Erythroblast (primary cell): ENCODE measurements around the gene RNASE9.
"Not testable (repeated sequence)": the region's sequence is repeated elsewhere in the genome, so short reads cannot be mapped to it uniquely, and the experiment has no call there.

Experiments used
- DNase-seq, 2 experiments: peaks; one replicate each; lab custom pipeline; 2025; lab: John Stamatoyannopoulos, UW
- GATA1 ChIP-seq: IDR thresholded peaks from 2 replicates; pipeline ENCODE4 v1.6.1; 2011; ENCODE audit warnings: low read depth, mild to moderate bottlenecking, control low read depth, low read length, moderate library complexity
- POLR2A ChIP-seq: IDR thresholded peaks from 2 replicates; pipeline ENCODE4 v1.6.1; 2011; ENCODE audit warnings: mild to moderate bottlenecking, low read length

RNASE9 gene

GRCh38 chr14:20560961-20561360, at the start of gene RNASE9:
RNASE9 (minus strand) TSS chr14:20561047.
- no peak for TF ChIP-seq GATA1
- TF ChIP-seq POLR2A = no peak
- no peak for DNase-seq

GRCh38 chr14:20610002-20610765, 49.3 kb upstream of the RNASE9 start:
- DNase-seq = peak; percentile 83 to 92

GRCh38 chr14:20609215-20610001, 48.6 kb upstream of the RNASE9 start:
- DNase-seq = peak; percentile 86 to 93

More at GRCh38 chr14:20610002-20610765, 49.3 kb upstream of the RNASE9 start:
- TF ChIP-seq GATA1 = no peak
- no peak for TF ChIP-seq POLR2A

GRCh38 chr14:20608383-20609110, 47.7 kb upstream of the RNASE9 start:
- TF ChIP-seq GATA1 (no peak), POLR2A (no peak)
- no peak for DNase-seq

More at GRCh38 chr14:20609215-20610001, 48.6 kb upstream of the RNASE9 start:
- TF ChIP-seq GATA1 (no peak), POLR2A (no peak)

GRCh38 chr14:20607617-20608016, 46.8 kb upstream of the RNASE9 start:
- DNase-seq = no peak

GRCh38 chr14:20606902-20607242, 46.0 kb upstream of the RNASE9 start:
- TF ChIP-seq POLR2A (no peak), GATA1 (no peak)
- no peak for DNase-seq

More at GRCh38 chr14:20607617-20608016, 46.8 kb upstream of the RNASE9 start:
- TF ChIP-seq POLR2A = no peak
- no peak for TF ChIP-seq GATA1

GRCh38 chr14:20606190-20606901, 45.5 kb upstream of the RNASE9 start:
- DNase-seq = peak; percentile 19 to 44
- TF ChIP-seq POLR2A (no peak), GATA1 (no peak)

- no peak for DNase-seq
- no peak for TF ChIP-seq GATA1
- TF ChIP-seq POLR2A = no peak
These were observed 43.2 kb upstream of the RNASE9 start for GRCh38 chr14:20603813-20604690.

- DNase-seq = no peak
- no peak for TF ChIP-seq GATA1
- no peak for TF ChIP-seq POLR2A
These were observed 41.7 kb upstream of the RNASE9 start for GRCh38 chr14:20602583-20602982.

GRCh38 chr14:20601522-20601921, 40.7 kb upstream of the RNASE9 start:
- no peak for TF ChIP-seq GATA1
- TF ChIP-seq POLR2A = no peak
- no peak for DNase-seq

- no peak for DNase-seq
- TF ChIP-seq GATA1 = no peak
- no peak for TF ChIP-seq POLR2A
These were observed 36.3 kb upstream of the RNASE9 start for GRCh38 chr14:20597108-20597507.

- not testable (repeated sequence) for DNase-seq
These were observed 34.9 kb upstream of the RNASE9 start for GRCh38 chr14:20595726-20596125.
